NCI-H187 (cell line): ENCODE measurements around the gene CUX1.
A peak's percentile ranks its signal among the peaks of the same experiment; 100 is the strongest.
"Not testable (repeated sequence)": the region's sequence is repeated elsewhere in the genome, so short reads cannot be mapped to it uniquely, and the experiment has no call there.

Source experiments
- DNase-seq, 2 experiments: peaks; one replicate each; lab custom pipeline; 2025; lab: John Stamatoyannopoulos, UW

CUX1 gene

DNA sequence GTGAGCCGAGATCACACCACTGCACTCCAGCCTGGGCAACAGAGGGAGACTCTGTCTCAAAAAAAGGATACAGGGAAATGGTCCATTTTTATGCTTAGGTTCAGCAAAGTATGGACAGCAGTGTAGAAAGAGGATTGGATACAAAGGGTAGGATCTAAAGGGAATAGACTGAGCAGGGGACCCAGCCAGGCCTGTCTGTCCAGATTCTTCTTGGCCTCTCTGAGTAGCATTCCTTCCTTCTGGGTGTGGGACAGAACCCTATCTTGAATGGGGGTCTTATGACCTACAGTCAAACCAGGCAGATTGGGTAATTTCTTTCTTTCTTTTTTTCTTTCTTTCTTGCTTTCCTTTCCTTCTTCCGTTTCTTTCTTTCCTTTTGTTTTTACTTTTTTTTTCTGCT is 494.9 kb downstream of the CUX1 start:
- no peak for DNase-seq

DNA sequence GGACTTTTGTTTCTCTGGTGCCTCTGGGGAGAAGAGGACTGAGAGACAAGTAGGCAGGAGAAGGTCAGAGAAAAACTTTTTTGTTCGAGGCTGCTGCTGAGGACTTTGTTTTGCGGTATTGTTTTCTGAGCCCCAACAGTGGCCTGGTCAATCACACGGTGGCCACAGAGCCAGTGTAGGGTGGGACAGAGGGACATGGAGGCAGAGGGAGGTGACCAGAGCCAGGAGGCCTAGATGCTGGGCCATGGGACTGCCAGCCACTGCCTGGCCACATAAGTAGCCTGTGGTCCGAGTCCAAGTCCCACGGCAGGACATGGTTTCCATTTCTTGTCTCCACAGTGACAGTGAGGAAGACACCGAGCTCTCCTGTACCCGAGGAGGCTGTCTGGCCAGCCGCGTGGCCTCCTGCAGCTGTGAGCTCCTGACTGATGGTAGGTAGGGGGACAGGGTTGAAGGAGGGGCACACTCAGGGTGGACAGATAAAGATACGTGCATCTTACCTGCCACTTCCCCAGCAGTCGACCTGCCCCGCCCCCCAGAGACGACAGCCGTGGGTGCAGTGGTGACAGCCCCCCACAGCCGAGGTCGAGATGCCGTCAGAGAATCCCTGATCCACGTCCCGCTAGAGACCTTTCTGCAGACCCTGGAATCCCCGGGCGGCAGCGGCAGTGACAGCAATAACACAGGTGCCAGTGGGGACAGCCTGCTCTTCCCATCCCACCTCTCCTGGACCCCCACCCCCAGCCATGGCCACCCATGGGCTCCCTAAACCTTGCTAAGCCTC is 496.8 kb downstream of the CUX1 start:
- no peak for DNase-seq

DNA sequence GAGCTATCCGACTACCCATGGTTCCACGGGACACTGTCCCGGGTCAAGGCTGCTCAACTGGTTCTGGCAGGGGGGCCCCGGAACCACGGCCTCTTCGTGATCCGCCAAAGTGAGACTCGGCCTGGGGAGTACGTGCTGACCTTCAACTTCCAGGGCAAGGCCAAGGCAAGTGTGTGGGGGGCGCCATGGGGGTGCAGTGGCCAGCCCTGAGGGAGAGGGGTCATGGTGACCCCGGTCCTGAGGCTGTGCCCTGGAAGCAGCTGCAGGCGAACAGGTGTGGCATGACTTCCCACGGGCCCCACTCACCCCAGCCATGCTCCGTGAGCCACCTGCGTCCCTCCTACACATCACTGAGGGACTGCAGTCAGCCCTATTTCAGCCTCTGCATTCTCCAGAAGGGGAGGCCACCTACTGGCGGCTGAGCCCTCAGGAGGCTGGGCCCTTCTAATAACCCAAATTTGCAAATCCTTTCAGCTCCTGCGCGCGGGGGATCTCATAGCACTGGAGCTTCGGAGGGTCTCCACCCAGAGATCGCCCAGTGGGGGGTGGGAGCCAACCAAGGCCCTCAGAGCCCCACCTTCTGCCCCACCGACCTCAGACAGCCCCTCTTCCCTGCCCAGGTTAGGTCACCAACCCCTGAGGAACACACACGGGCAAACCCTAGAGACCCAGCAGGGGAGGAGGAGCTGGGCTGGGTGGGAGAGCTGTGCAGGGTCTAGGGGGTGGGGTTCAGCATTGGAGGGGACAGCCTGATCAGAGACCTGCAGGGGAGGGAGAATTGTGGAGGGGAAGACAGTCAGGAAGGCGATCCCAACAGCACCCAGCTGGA is 500.0 kb downstream of the CUX1 start:
- no peak for DNase-seq

DNA sequence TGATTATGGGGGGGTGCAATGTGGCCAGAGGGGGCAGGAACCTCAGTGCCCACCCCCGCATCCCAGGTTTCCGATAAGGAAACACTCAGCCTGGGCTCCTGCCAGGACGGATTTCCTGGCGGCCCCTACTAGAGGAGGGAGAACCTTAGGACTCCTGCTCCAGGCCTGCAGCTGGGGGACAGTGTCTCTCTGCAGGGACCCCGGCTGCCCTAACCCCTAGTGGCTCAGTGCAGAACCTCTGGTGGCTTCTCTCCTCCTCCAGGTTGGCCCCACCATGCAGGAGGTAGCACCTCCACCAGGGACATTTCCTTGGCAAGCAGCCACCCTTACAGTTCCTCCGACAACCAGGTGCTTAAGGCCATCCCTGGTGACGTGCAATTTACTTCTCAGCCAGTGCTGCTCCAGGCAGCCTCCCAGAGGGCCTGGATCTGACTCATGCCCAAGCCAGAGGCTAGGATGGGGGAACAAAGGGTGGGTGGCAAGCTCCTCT is 501.1 kb downstream of the CUX1 start:
- DNase-seq, result no peak

DNA sequence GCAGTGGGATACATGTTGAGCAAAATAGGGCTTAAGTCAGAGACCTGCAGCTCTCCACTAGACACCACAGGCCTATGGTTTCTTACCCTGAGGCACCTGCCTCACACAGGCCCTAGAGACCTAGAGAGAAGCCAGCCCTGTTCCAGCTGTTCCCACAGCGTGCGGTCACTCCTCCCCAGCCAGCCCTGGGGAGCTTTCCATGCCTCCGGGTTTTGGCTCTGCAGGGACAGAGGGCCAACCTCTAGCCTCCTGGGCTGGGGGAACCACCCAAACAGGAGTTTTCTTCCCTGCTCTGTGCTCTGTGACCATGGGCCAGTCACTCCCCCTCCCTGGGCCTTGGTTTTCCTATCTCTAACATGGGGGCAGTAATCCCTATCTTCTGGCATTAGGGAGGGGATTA is 502.2 kb downstream of the CUX1 start:
- DNase-seq, result no peak

DNA sequence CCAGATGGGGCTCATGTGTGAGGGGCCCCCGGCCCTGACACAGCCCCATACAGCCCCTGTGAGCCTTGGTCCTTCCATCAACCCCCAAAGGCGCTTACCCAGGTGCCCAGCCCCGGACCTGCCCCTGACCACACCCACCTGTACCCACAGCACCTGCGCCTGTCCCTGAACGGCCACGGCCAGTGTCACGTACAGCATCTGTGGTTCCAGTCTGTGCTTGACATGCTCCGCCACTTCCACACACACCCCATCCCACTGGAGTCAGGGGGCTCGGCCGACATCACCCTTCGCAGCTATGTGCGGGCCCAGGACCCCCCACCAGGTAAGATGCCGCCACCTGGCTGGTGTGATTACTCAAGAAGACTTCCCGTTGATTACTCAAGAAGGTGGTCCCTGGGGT is 502.8 kb downstream of the CUX1 start:
- DNase-seq, result no peak

DNA sequence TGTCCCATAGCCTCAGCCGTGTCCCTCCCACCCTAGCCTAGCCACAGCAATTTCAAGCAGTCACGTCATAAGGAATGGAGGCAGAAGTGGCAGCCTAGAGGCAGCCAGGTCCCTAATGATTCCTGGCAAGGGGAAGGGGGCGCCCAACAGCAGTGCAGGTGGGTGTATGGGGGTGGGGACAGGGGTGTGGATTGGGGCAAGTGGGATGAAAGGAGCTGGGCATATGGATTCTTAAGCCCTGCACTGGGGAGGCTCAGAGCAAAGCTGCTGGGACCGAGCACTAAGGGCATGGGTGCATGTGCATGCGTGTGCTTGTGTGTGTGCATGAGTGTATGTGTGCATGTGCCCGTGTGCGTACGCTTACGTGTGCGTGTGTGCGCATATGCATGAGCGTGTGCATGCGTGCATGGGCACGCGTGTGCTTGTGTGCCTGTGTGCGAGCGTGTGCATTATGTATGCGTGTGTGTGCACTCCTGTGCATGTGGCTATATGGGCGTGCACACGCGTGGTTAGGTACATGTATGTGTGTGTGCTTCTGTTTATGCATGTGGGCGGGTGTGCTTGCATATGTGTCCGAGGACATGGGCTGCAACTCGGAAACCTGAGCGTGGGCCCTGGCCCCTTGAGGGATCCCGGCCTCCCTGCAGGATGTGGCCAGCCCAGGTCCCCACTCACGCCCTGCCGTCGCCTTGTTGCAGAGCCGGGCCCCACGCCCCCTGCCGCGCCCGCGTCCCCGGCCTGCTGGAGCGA is 503.4 kb downstream of the CUX1 start:
- no peak for DNase-seq

DNA sequence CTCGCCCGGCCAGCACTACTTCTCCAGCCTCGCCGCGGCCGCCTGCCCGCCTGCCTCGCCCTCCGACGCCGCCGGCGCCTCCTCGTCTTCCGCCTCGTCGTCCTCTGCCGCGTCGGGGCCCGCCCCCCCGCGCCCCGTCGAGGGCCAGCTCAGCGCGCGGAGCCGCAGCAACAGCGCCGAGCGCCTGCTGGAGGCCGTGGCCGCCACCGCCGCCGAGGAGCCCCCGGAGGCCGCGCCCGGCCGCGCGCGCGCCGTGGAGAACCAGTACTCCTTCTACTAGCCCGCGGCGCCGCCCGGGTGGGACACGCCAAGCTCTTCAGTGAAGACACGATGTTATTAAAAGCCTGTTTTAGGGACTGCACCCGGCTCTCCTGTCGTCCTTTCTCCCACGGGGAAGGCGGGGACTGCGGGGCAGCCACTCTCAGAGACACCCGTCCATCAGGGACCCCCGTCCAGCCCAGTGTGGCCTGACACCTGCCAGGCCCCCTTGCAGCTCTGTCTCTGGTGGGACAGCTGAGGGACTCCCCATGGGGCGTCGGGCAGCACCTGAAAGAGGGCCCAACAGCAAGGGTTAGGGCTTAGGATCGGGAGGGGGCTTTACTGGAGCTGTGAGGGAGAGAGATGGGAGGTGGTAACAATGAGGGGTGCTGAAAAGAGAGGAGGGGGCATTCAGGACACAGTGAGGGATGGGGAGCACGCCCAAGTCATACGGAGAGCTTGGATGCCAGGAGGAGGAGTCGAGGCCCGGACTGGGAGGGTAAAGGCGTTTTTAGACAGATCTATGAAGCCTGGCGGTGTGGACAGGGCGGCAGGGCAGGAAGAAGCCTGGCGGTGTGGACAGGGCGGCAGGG is 504.1 kb downstream of the CUX1 start:
- peak in 1 of 2 experiments; percentile 20 for DNase-seq

DNA sequence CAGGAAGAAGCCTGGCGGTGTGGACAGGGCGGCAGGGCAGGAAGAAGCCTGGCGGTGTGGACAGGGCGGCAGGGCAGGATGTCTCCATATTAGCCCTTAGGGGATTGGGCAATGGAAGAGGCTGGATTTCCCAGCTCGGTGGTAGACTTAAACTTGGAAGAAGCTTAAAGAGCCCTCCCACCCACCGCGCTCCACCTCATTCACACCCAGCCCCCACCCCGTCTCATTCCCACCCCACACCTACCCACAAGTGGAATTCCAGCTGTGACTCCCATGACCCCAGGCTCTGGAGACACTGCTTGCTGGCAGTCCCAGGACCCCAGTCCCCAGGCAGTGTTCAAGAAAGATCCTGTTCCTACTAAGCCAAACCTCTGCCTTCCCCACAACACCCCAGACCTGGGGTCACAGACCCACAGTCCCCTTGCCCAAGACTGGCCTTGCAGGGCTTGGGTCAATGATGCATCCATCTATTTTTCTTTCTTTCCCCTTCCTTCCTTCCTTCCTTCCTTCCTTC is 504.8 kb downstream of the CUX1 start:
- no peak for DNase-seq

DNA sequence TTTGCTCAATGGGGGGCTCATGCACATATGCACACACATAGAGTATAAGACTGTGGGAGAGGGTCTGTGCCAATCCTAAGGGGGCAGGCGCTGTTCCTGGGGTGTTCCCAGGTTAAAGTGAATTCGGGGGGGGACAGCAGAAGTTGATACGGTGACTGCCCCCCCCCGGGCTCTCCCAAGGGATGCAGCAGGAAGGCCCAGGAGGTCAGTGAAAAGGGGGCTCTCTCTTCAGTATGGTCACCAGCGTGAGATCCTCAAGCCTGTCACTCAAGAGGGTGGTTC is 506.4 kb downstream of the CUX1 start:
- no peak for DNase-seq

DNA sequence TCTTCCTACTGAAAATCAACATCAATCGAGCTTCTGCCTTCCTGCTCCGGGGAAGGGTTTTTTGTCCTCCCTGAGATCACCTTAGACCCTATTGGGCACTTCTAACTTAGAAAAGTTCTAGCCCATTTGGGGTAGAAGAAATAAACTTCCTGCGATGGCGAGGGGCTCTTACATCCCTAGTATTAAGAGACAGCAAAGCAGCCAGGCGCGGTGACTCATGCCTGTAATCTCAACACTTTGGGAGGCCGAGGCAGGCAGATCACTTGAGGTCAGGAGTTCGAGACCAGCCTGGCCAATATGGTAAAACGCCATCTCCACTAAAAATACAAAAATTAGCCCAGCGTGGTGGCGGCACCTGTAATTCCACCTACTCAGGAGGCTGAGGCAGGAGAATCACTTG is 507.7 kb downstream of the CUX1 start:
- not testable (repeated sequence) for DNase-seq

DNA sequence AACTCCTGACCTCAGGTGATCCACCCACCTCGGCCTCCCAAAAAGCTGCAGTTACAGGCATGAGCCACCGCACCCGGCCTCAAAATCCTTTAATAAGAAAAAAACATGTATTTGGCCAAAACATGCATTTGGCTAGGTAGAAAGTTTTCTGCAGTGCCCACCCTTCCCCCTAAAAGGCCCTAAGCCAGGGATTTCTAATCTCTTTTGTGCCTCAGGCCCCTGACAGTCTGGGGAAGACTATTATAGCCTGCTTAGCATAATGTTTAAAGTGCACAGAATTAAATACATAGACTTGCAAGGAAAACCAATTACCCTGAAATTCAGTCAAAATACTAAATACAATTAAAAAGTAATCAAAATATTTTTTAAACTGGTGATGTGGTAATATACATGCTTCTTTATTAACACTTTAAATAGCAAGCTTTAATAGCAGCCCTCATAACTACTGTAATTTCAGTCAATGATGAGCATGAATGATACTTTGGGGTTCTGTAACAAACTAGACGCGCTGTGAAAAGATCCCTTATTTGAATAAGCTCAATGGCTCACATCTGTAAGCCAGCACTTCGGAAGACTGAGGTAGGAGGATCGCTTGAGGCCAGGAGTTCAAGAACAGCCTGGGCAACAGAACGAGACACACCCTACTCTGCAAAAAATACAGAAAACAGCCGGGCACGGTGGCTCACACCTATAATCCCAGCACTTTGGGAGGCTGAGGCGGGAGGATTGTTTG is 508.9 kb downstream of the CUX1 start:
- DNase-seq, result no peak

DNA sequence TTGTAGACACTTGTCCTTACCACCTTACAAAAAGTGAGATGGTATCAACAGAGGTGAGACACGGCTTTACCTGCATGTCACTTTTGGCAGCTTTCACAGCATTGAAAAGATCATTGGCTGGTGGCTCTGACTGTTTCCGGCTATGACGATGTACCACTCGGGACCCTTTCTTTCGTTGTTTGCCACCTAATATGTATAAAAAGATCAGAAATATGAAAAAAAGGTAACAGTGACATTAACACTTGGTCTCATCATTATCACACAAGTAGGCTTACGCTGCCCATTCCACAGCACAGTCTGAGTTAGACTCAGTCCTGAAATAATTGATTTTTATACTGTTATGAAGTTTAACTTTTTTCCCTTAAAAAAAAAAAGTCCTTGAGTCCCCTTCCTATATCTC is 509.8 kb downstream of the CUX1 start:
- DNase-seq, result not testable (repeated sequence)

DNA sequence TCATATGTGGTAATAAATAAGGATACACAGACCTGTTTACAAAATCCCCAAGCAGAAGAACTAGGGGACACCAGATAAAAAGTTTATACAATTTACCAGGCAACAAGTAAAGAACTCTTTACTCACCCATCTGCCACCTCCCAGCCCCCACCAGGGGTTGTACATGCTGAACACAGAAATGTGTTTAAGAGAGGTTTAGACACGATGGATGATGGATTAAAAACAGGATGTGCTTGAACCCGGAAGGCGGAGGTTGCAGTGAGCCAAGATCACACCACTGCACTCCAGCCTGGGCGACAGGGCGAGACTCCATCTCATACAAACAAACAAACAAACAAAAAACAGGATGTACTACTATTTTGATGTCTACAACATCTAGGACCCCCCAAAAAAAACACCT is 511.4 kb downstream of the CUX1 start:
- DNase-seq, result not testable (repeated sequence)

DNA sequence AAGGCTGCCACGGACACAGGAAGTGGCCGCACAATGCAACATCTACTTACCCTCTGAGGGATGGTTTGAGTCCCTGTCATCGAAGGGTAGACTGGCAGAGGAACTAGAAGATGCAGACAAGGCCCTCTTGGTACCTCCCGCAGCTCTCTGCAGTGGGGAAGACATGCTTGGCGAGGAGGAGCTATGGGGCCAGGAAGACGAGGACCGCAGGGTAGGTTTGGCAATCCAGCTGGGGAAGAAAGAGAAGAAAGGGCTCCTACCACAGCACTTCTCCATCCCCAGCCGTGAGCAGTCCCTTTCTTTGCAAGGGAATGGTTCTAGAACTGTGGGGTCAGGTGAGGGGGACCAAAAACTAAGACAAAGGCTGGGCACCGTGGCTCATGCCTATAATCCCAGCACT is 511.9 kb downstream of the CUX1 start:
- not testable (repeated sequence) for DNase-seq

DNA sequence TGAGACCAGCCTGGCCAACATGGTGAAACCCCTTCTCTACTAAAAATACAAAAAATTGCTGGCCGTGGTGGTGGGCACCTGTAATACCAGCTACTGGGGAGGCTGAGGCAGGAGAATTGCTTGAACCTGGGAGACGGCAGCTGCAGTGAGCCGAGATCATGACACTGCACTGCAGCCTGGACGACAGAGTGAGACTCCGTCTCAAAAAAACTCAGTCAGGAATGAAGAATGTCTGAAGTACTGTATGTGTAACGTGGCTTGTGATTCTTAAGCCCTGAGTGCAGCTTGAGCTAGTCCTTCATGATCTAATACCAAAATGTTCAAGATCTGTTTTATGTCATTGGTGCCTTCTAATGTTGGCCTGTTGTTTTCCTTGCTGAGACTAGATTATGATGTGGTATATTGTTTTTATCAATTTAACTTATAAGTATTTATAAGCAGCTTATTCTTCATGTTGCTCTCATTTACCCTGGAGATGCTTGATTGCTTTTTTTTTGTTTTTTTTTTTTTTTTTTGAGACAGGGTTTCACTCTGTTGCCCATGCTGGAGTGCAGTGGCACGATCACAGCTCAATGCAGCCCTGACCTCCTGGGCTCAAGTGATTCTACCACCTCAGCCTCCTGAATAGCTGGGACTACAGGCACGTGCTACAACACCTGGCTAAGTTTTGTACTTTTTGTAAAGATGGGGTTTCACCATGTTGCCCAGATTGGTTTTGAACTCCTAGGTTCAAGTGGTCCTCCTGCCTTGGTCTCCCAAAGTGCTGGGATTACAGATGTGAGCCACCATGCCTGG is 513.4 kb downstream of the CUX1 start:
- not testable (repeated sequence) for DNase-seq
